ENCODE data around the gene VPS8. TPM values are rescaled to one million over a fixed set of nuclear protein-coding genes. Genes with fewer than 3 reads are reported as not detected.

VPS8 gene
- total and polyA plus RNA-seq, 2 of the 8 experiments (the other 6 are each of a cell fraction or from before 2014, with no cell fraction given) = 13.0 to 41.0 TPM

- no peak overlapping the region for H2BK12ac ChIP-seq (ENCODE audit: low read depth, low read length)
- FAIRE-seq (no peak), DNase-seq (ENCODE audit: low read depth in 1 of 2, low spot score in 2 of 2) (no peak)
- 85% methylated on average over 4 of the region's 4 CpGs; no CpG with 5 or more reads in 1 of the 2 experiments for WGBS, 2 experiments (ENCODE audit: extremely low coverage in 1 of 2, insufficient coverage in 1 of 2, insufficient read length in 1 of 2, insufficient replicate concordance in 2 of 2, low coverage in 1 of 2, low lambda C conversion rate in 2 of 2, missing lambda C conversion rate in 1 of 2)
- no peak for TF ChIP-seq GTF2F1 (IDR thresholded peaks at IDR 0.05; ENCODE audit: borderline replicate concordance, low read depth, low read length)
- no peak for TF ChIP-seq EP300 (IDR thresholded peaks at IDR 0.05; ENCODE audit: borderline replicate concordance in 1 of 2, low read depth in 2 of 2, low read length in 2 of 2)
- no peak for TF ChIP-seq SRF (IDR thresholded peaks at IDR 0.05; ENCODE audit: low read depth, low read length)
- no peak for TF ChIP-seq RXRA (IDR thresholded peaks at IDR 0.05; ENCODE audit: insufficient read depth, low read depth, low read length)
- no peak for TF ChIP-seq BACH1 (IDR thresholded peaks at IDR 0.05; ENCODE audit: low read length)
- no peak for TF ChIP-seq SIRT6 (IDR thresholded peaks at IDR 0.05; ENCODE audit: low read length)
- TF ChIP-seq BCL11A (IDR thresholded peaks at IDR 0.05; ENCODE audit: low read depth in 2 of 2, low read length in 2 of 2) = no peak
- TF ChIP-seq MAFK (IDR thresholded peaks at IDR 0.05; ENCODE audit: low read depth, low read length) = no peak
- no peak for TF ChIP-seq TAF1 (IDR thresholded peaks at IDR 0.05; ENCODE audit: low read depth, low read length)
- no peak for TF ChIP-seq NRF1 (IDR thresholded peaks at IDR 0.05; ENCODE audit: low read depth, low read length)
- no peak overlapping the region for H3K14ac ChIP-seq (ENCODE audit: insufficient read length)
- ChIA-PET CTCF (ENCODE audit: partially characterized antibody) (interaction anchor here (0.6 to 1.5 kb wide), 5 partner anchors 11 to 246 kb away, joined by 3 to 7 read pairs (median 3); no protein-coding TSS in a partner anchor), POLR2A (ENCODE audit: partially characterized antibody) (no interaction called here)
- no peak overlapping the region for H2AFZ ChIP-seq (ENCODE audit: low read length)
- no peak overlapping the region for H3K27ac ChIP-seq (ENCODE audit: low read depth, low read length)
- no peak overlapping the region for H3K56ac ChIP-seq (replicated peaks; ENCODE audit: insufficient read length, low read depth, low read length)
- no peak overlapping the region for H3K9ac ChIP-seq (replicated peaks in 1 of 4; ENCODE audit: extremely low read depth in 1 of 4, low read depth in 3 of 4, low read length in 3 of 4)
- H2BK5ac ChIP-seq (ENCODE audit: low read depth, low read length) = no peak overlapping the region
- H4K5ac ChIP-seq (ENCODE audit: insufficient read length, low read depth, low read length) = no peak overlapping the region
- H3K4ac ChIP-seq (replicated peaks; ENCODE audit: insufficient read length, low read depth, low read length) = no peak overlapping the region
- H3K79me2 ChIP-seq (ENCODE audit: control insufficient read depth in 1 of 2, insufficient read depth in 2 of 2, low read length in 2 of 2) = no peaks in the 10 kb centered on the region
- H3K4me3 ChIP-seq (ENCODE audit: extremely low read depth in 1 of 4, insufficient read depth in 2 of 4, low read depth in 3 of 4, low read length in 4 of 4) = no peak overlapping the region
- H3K23ac ChIP-seq (ENCODE audit: insufficient read length) = no peak overlapping the region
- no peaks in the 10 kb centered on the region for H3K23me2 ChIP-seq (ENCODE audit: low read depth, low read length)
- peaks cover 0 to 4% (median 2%) of the 10 kb centered on the region in 4 experiments; a peak in 3 of 8 replicates for H3K36me3 ChIP-seq (ENCODE audit: control insufficient read depth in 2 of 4, insufficient read depth in 4 of 4, low read length in 3 of 4)
- H2BK15ac ChIP-seq (ENCODE audit: low read length) = no peak overlapping the region
- no peaks in the 10 kb centered on the region for H3K27me3 ChIP-seq (replicated peaks in 1 of 4; ENCODE audit: control insufficient read depth in 3 of 4, extremely low read depth in 1 of 4, insufficient read depth in 3 of 4, low read length in 3 of 4)
- H2BK120ac ChIP-seq (replicated peaks; ENCODE audit: low read depth, low read length) = no peak overlapping the region
- H4K8ac ChIP-seq (ENCODE audit: extremely low read depth, insufficient read depth, low read length) = no peak overlapping the region
- H3K18ac ChIP-seq (ENCODE audit: extremely low read depth, low read length) = no peak overlapping the region
- no peak overlapping the region for H2AK5ac ChIP-seq (ENCODE audit: low read depth, low read length)
- no peaks in the 10 kb centered on the region for H3K9me3 ChIP-seq (ENCODE audit: insufficient read depth in 2 of 2, low read depth in 1 of 2, low read length in 1 of 2)
- H3K79me1 ChIP-seq (ENCODE audit: low read depth, low read length) = no peaks in the 10 kb centered on the region
- H3K4me2 ChIP-seq (ENCODE audit: insufficient read depth in 1 of 2, low read depth in 2 of 2, low read length in 2 of 2) = no peak overlapping the region
- H4K91ac ChIP-seq (replicated peaks; ENCODE audit: insufficient read length, low read length) = no peak overlapping the region
- H2BK20ac ChIP-seq (ENCODE audit: low read length) = no peak overlapping the region
- no peaks in the 10 kb centered on the region for H4K20me1 ChIP-seq (replicated peaks in 1 of 2; ENCODE audit: control insufficient read depth in 1 of 2, insufficient read depth in 2 of 2, low read length in 2 of 2)
- H3K4me1 ChIP-seq (replicated peaks in 1 of 4; ENCODE audit: control insufficient read depth in 3 of 4, insufficient read depth in 4 of 4, low read length in 3 of 4) = no peaks in the 10 kb centered on the region
These were observed 12.0 kb downstream of the VPS8 start for GRCh38 chr3:184823990-184824389.
